TTC549 (cell line): ENCODE measurements around the gene TFF3.

Experiments
- FAIRE-seq: peaks from 2 replicates; lab custom pipeline; 2012; peaks lifted over from hg19 to GRCh38; lab: Jason Lieb, UNC

TFF3 gene

DNA sequence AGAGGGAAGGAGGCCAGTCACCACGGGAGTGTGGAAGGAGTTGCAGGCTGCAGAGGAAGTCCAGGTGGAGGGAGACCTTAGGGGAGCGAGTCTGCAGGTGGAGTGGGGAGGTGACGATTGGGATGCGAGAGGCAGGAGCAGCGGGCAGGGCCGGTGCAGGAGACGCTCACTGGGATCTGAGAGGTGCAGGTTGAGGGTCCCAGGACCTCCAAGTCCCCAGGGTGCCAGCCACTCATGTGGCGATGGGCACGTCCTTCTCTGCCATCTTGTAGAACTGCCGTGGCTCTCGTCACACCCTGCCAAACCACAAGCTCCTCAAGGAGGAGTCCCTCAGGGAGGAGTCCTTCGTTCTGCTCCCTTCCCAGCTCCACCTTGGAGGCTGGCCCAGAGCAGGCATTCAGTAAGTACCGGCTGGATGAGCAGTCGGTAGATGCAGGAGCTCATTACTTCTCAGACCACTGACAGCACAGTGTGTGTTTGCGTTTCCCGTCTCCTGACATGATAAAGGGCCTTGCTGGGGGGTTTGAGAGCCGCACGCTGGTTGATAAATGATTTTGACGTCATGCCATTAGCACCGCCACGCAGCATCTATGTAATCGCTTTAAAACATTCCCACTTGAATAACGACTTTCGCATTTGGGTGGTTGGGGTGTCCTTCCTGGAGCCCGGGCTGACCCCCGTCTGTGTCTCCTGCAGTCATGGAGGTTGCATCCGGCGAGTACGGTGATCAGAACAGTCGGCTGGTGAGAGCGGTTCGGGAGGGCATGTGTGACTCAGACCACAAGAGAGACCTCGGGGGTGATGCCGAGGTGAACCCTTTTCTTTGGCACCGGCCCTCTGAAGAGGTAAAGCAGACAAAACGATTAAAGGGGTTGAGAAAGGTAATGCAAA lies 27.8 kb downstream of the TFF3 start:
- no peak for FAIRE-seq

DNA sequence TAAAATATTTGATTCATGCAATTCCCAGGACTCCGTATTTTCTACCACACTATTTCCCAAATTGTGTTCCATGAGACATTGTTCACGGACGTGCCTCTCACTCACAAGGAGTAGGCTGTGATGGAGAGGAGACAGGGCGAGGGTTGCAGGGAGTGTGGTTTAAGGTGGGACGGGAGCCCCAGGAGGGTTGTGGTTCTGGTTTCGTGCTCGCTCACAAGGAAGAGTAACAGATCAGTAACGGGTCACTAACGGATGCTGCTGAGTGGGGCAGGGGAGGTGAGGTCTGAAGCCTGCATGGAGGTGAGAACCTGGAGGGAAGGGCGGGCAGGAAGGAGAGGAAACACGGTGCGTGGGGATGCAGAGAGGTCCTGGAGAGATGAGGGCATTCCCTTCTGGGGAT lies 28.8 kb downstream of the TFF3 start:
- no peak for FAIRE-seq

DNA sequence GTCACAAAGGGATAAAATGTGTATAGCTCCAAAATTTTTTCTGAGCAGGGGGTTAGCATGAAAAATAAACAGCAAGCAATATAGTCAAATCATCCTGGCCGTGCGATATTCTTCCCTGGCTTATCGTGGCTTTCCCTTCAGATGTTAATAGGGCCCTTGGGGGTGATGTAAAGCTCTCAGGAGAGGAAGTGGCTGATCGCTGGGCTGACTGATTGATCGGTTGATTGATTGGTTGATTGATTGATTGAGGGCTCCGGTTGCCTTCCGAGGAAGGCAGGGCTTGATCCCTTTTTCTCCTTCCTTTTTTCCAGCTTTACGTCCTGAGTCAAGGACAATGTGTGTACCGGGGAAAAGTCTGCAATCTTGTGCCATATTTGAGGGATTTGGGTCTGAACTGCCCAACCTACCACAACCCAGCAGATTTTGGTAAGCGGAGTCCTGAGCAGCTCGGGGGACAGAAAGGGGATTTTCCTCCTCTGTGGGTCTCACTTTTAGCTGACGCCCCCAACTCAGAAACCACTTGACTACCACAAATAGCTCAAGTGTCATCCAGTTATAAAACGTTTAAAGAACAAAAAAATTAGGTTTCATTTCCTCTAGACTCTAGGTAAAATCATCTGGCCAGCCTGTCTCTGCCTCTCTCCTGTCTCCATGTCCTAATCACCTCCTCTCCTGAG lies 29.5 kb downstream of the TFF3 start:
- no peak for FAIRE-seq

DNA sequence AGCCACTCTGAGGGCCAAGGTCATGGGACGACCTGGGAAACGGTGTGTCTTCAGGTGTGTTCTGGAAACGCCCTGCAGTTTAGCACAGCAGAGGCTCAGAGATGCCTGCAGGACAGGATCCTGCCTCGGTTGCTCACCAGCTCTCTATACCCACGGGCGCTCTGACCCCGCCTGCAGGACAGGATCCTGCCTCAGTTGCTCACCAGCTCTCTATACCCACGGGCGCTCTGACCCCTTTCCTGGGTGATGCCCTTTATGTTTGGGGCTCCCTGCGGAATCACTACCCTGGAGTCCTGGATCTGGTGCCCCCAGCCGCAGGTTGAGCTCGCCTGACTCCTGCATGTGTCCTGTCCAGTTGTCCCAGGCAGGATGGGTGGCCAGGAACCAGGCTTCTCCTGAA lies 32.5 kb downstream of the TFF3 start:
- no peak for FAIRE-seq

DNA sequence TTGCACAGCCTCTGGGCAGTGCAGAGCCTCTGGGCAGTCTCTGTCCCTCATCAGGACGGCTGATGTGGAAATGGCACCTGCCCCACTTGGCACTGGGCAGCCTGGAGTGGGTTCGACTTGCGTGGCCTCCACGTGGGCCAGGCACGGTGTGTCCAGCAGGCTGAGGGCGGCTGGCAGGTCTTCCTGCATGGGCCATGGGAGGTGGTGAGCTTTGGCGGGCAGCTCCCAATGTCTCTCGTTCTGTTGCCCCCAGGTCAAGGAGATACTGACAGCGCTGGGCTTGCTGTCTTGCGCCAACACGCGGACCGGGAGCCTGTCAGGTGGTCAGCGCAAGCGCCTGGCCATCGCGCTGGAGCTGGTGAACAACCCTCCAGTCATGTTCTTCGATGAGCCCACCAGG lies 33.2 kb downstream of the TFF3 start:
- FAIRE-seq = no peak

DNA sequence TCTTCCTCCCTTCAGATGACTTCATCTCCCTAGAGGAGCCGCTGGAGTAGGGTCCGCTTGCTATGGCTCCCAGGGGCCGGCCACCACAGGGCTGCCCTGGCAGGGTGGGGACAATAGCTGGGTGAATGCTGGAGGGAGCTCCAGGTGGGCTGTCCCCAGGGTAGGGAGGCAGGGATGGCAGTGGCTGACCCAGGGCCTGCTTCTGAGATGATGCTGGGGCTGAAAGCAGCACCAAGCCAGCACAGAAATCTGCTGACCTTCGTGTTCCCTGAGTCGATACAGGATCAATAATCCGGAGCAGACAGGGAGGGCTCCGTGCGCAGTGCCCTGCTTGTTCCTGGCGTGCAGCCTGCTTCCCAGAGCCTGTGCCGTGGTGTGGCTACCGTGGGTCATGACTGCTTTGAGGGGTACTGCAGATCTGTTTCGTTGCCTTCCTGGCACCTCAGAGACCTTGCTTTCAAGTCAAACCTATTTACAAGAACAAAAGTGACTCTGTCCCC lies 34.0 kb downstream of the TFF3 start:
- no peak for FAIRE-seq

DNA sequence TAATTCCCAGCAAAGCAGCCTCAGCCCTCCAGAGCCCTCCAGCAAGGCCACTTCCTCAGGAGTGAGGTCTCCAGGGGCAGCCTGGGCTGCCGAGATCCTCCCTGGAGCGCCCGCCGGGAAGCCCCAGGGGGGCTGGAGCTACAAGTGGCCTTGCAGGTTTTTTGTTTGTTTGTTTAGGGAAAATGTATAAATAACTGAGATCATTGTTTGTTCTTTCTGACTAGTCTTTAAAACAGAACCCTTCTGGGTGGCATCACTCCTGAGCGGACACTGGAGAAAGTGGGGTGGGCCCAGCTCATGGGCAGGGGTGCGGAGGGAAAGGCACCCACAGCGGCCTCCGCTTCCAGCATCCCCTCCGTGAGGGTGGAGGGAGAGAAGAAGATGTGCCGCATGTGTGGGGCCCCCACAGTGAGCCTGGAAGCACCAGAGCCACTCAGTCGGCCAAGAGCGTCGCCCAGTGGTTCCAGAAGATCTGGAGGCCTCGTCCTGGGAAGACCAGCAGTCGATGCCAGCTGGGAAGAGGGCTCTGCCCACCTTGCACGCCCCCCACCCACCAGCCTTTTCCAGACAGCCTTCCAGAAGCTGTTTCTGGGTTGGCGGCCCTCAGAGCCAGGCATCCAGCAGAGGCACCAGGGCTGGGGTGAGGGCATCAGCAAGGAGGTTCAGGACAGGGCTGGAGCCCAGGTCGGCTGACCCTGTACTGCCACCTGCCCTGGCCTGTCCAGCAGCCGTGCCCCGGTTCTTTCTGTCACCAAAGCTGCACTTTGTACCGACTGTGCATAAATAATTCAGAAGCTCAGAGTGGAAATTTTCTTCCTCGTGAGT lies 34.6 kb downstream of the TFF3 start:
- FAIRE-seq = no peak

DNA sequence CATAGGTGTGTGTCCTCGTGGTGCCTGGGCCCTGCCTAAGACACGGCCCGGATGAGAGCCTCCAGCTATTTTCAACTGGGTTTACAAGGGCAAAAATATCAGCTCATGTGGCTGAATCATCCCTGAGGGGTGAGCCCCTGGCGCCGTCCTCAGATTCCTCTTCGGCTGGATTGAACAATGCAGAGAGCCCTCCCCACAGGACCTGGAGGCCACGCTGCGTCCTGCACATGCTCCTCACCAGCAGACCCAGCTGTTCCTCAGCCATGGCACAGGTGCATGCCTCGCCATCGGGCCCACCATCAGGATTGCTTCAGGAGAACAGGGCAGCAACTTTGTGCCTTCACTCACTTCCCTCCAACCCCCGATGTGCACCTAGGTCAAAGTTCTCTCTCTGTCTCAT lies 35.3 kb downstream of the TFF3 start:
- FAIRE-seq = no peak

DNA sequence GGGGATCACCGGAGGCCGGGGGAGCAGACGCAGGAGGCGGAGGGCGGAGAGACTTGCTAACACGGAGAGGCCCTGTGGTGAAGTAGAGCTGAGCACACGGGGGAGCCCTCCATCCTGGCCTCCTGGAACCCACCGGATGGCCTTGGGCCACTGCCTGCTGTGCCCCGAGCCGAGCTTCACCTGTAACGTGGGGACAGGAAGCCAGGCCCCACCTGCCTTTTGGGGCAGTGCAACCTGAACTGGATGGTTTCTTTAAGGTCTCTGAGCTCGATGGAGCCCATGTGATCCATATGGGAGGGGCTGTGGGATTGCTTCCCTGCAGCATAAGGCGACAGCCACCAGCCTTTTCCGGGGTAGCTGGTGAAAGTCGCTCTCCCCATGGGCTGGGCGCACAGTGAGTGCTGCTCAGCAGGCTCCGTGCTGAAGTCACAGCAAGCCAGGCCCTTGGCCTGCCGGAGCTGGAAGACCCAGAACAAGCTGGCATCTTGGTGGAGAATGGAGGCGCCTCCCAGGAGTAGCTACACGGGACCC lies 35.8 kb downstream of the TFF3 start:
- FAIRE-seq = no peak

DNA sequence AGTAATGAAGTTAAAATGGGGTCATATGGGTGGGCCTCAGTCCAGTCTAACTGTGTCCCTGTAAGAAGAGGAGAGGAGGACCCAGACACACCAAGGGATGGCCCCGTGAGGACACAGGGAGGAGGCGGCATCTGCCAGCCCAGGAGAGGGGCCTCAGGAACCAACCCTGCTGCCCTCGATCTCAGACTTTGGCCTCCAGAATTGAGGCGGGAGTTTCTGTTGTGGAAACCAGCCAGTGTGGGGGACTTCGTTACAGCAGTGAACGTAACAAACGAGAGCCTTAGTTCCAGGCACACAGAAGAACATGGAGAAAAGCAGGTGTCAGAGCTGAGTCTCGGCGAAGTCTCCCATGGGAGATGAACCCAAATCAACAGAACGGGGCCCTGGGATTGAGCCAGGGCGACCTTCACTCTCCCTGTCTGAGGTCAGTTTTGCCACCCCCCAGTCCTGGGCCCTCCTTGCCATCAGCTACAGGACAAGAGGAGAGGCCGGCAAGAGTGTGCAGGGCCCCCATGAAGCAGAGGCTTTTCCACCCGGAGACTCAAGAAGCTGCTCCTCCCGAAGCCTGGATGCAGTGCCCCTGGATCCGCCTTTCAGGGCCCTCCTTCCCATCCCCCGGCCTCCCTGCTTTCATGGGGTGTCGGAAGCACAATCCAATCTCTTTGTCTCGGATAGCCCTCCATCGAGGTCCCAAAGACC lies 36.6 kb downstream of the TFF3 start:
- no peak for FAIRE-seq

DNA sequence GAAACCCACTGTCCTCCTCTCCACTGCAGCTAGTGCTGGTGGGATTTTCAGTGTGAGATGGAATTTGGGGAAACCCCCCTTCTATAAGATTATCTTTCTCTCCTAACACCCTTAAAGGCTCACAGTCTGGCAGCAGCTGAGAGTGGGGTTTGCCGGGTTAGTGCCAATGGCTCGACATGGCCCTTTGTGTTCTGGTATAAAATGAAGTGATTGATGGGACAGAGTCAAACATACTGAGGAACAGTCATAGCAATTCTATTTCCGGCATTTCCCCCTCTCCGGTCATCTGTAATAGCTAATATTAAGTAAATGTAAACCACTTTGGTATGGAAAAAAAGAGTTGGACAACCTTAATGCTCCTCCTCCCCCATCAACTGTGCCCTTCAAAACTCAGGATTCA lies 37.6 kb downstream of the TFF3 start:
- no peak for FAIRE-seq

DNA sequence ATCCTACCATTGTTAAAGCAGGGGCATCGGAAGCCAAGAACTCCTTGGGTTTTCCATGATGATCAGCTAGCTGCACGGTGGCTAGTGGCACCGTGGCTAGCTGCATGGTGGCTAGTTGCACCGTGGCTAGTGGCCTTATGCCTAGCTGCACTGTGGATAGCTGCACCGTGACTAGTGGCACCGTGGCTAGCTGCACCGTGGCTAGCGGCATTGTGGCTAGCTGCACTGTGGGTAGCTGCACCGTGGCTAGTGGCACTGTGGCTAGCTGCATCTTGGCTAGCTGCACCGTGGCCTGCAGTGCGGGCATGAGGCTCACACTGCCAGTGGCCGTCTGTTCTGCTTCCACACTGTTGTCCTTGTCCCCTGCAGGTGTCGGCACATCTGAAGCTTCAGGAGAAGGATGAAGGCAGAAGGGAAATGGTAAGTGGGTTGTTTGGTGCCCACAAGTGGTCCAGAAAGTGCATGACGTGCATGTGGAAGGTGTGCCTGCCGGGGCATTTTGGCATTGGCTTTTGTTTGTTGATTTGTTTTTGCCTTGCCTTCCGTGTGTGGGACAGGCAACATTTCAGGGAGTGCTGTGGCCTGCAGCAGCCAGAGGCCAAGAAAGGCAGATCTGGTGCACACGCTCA lies 38.6 kb downstream of the TFF3 start:
- no peak for FAIRE-seq

DNA sequence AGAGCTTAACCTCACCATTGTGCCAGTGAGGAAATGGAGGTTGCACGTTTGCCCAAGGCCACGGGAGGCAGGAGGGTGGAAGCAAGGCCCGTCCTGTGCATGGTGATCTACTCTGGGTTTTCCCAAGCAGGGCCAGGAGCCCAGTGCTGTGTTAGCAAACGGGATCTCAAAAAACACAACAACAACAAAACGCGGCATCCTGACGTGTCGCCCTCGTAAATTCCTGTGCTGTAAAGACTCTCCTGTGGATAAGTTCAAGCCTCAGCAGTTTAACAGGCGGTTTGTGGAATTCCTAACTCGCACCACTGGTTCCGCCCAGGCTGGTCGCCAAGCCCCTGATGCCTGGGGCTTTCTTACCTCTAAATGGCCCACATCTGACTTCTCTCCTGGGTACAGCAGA lies 39.1 kb downstream of the TFF3 start:
- FAIRE-seq = no peak

DNA sequence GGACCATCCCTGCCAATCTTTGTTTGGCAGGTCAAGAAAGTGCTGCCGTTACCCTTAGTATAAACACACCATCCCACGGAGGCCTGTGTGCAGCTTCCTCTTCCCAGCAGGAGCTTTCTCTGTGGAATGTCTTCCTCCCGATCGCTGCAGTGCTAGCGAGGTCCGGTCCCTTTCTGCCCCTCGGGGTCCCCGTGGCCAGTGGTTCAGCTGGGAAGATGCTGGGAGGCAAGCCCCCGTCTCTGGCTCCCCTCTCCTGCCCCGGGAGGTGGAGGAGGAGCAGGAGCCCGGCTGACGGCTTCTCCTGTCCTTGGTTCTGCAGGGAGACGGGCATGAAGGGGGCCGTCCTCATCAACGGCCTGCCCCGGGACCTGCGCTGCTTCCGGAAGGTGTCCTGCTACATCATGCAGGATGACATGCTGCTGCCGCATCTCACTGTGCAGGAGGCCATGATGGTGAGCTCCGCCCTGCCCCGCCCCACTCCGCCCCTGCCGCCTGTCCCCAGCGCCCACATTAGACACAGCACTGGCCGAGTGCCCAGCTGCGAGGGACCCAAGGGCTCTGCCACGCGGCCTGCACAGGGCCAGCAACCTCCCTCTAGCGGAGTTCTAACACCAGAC lies 42.1 kb downstream of the TFF3 start:
- no peak for FAIRE-seq

DNA sequence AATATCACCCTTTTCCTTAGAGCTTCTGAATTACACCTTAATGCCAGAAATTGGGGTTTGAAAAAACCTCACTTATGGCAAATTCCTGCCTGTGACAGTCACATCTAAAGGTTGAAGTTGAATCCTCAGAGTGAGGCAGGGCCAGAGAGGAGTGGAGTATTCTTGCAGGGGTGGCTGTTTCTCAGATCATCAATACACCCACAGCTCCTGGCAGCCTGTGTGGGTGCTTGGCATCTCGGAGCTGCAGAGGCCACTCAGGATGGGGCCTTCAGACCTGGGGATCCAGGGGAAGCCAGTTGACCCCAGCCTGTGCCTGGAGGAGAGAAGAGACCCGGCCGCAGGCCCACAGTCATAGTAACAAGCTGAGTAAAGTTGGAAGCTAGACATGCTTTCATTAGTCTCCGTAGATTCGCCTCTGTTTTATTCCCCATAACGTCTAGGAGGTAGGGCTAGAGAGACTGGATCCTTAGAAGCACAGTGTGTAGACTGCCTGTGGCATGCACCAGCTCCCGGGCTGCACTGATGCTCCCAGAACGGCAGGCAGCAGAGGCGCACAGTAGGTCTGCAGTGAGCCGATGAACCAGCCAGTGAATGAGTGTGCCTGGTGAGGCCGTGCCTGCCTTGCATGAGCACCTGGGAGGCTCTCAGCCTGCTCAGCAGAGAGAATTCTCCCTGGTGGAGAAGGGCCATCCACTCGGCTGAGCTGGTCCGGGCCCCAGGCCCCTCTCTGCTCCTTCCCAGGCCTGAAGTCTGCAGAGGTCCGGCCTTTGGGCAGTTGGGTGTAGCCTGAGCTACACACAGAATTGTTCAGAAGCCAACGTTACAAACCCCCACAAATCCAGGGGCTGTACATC lies 42.9 kb downstream of the TFF3 start:
- FAIRE-seq = no peak

DNA sequence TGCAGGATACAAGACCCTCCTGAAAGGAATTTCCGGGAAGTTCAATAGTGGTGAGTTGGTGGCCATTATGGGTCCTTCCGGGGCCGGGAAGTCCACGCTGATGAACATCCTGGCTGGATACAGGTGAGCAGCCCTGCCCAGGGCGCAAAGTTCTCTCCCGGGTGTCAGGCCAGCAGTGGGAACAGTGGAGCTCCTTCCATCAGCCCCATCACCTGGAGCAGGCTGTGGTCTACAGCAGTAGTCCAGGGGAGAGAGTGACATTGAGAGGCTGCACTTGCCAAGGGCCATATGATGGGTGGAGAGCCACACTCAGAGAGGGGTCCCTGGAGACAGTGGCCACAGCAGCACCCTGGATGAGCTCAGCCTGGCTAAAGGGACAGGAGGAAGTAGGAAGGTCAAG lies 44.1 kb downstream of the TFF3 start:
- FAIRE-seq = no peak

DNA sequence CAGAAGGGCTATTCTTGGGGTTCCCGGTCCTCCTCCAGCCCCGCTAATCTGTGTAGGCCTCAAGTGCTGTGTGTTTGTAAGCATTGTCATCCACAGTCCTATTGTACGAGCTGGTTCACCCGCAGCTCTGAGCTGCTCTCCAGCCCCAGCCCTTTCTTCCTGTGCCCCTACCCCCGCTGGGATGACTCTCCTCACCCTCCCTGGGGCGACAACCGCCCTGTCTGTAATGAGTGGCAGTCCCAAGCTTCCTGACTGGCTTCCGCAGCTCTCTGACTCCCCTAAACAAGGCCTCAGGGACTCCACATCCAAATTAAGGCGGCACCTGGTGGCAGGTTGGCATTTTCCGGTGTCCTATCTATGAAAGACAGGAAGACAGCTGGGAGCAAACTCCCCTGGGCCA lies 45.8 kb downstream of the TFF3 start:
- no peak for FAIRE-seq

DNA sequence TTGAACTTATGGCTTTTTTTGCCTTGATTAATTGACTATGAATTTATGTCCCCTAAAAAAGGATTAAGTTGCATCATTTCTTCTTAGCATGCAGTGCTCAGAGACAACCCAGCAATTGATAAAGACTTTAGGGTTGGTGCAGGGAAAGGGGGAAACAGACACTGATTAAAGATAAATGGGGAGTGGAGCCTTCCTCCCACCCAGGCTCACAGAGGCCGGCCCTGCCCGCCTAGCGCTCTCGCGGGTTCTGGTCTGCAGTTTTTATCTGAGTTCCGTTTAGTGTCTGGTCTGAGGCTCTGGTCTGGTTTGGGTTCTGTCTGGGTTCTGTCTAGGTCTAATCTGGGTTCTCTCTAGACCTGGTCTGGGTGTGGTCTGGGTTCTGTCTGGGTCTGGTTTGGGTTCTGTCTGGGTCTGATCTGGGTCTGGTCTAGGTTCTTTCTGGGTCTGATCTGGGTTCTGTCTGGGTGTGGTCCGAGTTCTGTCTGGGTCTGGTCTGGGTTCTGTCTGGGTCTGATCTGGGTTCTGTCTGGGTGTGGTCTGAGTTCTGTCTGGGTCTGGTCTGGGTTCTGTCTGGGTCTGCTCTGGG lies 48.1 kb downstream of the TFF3 start:
- no peak for FAIRE-seq

DNA sequence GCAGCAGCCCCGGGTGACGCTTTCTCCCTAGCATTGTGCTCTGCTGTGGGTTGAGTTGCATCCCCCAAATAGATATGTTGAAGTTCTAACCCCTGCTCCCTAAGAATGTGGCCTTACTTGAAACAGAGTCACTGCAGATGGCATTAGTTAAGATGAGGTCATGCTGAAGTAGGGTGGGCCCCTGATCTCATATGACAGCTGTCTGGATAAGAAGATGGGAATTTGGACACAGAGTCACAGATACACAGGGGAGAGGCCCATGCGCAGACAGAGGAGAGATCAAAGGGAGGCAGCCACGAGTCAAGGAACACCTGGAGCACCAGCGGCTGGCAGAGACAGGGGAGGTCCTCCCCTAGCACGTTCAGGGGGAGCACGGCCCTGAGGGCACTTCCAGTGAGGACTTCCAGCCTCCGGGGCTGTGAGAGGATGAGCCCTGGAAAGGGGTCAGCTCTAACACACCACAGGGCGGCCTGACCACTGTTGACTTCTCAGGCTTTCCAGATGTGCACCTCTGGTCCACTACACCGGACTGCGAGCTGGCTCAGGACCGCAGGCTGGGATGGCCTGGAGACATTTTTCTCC lies 49.9 kb downstream of the TFF3 start:
- no peak for FAIRE-seq
